NCI-H345 (cell line): ENCODE results near the gene TUBB3.
"Not testable (repeated sequence)": the region's sequence is repeated elsewhere in the genome, so short reads cannot be mapped to it uniquely, and the experiment has no call there.

Source experiments
- DNase-seq: peaks from one replicate; lab custom pipeline; 2025; lab: John Stamatoyannopoulos, UW

The TUBB3 gene

DNA sequence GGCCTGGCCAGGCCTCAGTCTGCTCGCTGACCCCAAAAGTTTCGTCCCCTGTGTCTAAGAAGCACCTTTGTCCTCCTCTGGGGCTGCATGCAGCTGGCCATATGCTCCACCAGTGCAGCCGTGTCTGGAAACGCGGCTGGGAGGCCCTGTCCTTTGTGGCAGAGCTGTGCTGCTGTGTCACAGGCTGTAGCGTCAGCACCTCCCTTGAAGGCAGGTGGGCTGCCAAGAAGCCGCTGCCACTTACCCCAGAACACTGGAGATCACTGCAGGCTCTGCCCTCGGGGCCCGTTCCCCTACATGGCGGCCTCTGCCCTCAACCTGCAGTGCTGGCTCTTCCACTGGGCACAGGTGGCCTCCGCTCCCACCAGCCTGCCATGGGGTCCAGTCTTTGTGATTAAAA, 20.2 kb upstream of the TUBB3 start:
- DNase-seq, result no peak

GRCh38 chr16:89903908-89904515, 19.1 kb upstream of the TUBB3 start:
- DNase-seq, result no peak

GRCh38 chr16:89904606-89905510, 18.3 kb upstream of the TUBB3 start:
- no peak for DNase-seq

GRCh38 chr16:89905511-89906139, 17.5 kb upstream of the TUBB3 start:
- DNase-seq, result no peak

DNA sequence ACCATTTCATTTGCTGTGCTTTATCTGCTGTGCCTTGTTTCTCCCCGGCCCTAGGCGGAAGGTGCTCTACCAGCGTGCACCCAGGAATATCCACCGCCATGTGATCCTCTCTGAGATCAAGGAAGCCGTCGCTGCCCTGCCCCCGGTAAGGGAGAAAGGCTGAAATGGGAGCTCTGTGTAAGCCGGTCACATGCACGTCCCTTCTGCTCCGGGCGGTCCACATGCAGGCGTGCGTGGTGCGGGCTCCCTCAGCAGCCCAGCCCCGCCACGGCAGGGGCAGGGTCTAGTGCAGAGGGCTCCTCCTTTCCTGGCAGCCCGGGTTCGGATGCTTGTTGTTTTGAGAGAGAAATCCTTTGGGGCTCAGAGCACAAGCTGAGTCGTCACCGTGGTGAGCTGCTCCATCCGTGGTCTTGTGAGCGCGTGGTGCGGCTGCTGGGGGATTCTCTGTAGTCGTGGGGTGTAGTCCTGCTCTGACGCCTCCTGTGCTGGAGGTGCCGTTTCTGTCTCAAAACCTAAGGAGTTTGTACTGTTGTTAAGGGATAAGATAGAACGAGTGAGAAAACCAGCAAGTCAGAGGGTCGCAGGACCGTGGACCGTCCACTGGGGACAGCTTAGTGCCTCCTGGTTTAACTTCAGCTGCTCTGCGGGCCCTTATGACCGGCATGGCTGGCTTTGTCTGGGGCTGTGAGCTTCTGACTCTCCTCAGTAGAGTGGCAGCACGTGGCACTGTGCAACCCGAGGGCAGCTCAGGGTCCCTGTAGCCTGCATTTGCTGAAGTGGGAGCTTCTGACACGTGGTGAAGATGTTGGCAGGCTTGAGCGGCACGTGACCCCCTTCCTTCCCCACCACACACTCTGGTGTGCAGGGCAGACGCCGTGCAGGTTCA, 16.8 kb upstream of the TUBB3 start:
- no peak for DNase-seq

- DNase-seq, result no peak
These were observed 15.9 kb upstream of the TUBB3 start for GRCh38 chr16:89907055-89907814.

DNA sequence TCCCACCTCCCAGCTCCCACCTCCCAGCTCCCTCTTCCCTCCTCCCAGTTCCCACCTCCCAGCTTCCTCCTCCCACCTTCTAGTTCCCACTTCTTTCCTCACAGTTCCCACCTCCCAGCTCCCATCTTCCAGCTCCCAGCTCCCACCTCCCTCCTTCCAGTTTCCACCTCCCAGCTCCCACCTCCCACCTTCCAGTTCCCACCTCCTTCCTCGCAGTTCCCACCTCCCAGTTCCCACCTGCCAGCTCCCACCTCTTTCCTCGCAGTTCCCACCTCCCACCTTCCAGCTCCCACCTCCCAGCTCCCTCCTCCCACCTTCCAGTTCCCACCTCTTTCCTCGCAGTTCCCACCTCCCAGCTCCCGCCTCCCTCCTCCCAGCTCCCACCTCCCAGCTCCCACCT, 14.9 kb upstream of the TUBB3 start:
- DNase-seq, result no peak

DNA sequence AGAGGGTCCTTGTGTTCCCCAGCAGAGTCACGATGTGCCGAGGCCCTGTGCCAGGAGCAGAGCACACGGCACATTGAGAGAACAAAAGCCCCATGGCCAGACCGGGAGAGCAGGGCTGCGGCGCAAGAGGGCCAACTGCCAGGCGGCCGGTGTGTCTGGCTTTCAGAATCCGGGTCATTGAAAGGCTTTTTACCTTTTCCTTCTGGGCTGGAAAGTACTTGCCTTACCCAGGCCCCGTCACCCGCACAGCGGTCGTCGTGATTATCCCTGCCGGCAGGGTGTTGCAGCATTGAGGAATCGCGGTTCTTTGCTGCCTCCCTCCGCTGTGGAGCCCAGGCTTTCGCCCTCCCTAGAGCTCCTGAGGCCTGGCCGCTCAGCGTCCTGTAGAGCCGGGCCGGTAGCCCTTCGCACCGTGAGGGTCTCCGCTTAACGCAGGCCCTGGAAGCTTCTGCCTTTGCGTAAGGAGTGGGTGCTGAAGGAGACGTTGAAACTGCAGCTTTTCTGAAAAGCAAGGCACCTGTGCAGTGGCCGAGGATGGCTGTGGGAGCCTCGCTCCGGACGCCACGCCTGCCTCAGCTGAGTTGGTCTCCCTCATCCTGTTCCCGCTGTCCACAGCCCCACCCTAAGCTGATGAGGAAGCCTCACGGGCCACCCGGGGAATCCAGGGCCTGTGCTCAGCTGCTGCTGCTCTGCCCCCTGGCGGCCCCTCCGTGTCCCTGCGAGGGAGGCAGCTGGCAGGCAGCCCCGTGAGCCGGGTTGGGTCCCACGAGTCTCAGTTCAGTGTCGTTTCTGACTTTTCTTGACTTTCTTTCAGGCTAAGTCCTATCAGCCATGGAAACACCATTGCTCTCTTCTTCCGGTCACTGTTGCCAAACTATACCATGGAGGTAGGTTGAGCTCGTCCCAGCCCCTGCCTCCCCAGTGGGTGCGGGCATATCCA, 13.1 kb upstream of the TUBB3 start:
- DNase-seq, result peak; percentile 40

GRCh38 chr16:89910717-89911354, 12.3 kb upstream of the TUBB3 start:
- no peak for DNase-seq

DNA sequence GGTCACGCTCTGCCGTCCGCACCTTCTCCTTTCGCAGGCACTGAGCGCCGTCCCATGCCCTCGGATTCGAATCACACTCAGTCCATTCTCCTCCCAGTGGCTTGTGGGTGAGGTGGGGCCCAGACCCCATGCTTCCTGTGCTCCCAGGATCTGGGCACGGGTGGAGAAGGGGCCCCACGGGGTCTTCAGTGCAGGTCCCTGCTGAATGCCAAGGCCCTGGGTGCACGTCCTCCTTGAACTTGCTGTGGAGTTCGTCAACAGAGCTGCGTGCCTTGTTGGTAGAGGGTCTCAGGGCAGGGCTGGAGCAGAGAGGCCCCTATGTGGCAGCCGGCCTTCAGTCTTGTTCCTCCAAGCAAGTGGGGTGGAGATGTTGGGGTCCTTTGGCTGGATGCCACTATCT, 11.8 kb upstream of the TUBB3 start:
- DNase-seq, result no peak

GRCh38 chr16:89912143-89912542, 11.0 kb upstream of the TUBB3 start:
- DNase-seq, result no peak

- no peak for DNase-seq
These were observed 10.5 kb upstream of the TUBB3 start for GRCh38 chr16:89912627-89913026.

DNA sequence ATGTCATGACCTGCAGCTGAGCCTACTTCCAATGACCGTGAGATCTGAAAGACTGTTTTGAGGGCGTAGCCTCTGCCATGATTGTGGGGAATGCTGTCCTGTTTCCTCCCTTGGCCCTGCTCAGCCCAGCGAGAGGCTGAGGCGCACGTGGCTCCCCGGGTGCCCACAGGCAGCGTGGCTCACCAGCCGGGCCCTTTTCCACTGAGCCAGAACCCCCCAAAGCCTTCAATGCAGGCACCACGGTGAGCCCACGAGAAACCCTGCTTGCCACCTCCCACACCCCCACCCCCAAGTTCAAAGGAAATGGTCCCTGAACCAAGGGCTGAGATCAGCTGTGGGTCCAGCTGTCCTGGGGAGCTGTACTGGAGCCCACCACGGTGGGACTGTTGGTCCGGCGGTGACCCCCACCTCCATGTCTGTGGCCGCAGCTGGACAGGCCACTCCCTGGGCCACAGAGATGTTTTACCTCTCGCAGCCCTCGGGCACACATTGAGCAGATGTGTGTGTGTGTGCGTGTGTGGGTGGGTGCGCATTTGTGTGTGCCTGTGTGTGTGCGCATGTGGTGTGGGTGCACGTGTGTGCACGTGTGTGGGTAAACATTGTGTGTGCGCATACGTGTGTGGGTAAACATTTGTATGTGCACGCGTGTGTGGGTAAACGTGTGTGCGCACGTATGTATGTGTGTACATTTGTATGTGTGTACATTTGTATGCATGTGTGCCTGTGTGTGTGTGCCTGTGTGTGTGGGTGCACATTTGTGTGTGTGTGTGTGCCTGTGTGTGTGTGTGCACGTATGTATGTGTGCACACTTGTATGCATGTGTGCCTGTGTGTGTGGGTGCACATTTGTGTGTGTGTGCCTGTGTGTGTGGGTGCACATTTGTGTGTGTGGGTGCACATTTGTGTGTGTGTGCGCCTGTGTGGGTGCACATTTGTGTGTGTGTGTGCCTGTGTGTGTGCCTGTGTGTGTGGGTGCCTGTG, 9.4 kb upstream of the TUBB3 start:
- DNase-seq, result no peak

DNA sequence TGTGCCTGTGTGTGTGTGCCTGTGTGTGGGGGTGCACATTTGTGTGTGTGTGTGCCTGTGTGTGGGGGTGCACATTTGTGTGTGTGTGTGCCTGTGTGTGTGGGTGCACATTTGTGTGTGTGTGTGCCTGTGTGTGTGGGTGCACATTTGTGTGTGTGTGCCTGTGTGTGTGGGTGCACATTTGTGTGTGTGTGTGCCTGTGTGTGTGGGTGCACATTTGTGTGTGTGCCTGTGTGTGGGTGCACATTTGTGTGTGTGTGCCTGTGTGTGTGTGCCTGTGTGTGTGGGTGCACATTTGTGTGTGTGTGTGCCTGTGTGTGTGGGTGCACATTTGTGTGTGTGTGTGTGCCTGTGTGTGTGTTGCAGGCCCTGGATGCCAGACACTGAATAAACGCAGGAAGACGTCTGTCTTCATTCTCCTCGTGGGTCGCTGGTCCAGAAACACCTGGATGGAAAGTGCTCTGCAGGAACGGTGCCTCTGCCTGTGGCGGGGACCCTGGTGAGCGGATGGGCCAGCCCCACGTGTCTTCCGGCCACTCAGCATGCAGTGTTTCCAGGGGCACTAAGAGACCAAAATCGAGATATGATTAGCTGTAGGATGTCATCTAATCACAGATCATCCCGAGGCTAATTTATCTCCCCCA, 8.4 kb upstream of the TUBB3 start:
- DNase-seq, result not testable (repeated sequence)

- no peak for DNase-seq
These were observed 7.6 kb upstream of the TUBB3 start for GRCh38 chr16:89915303-89916232.

DNA sequence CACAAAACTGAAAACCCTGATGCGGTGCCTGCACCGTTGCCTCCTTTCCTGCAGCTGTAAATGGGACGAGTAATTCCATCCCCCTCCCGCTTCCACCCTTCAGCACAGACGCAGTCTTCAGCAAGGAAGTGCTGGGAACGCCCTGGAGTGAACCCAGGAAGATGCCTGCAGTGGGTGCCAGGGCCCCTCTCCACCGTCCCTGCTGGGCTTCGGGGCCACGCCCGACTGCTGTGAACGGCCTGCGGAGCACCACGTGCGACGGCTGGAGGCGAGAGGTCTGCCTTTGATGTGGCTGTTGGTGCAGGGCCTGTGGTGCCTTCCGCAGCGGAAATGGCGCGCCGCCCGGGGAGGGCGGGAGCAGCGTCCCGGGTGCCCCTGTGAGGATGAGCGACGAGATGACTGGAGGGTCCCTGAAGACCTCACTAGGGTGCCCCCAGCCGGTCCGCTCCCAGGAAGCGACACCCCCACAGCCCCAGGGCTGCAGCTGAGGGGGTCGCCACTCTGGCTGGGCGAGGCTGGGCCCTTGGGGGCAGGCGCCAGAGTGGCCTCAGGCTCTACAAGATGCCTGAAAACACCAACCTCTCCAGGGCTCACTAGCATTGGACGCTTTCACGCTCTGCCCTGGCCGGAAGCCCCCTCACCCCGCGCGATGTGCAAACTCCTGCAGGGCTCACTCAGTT, 5.2 kb upstream of the TUBB3 start:
- peak; percentile 62 for DNase-seq
